OCI-LY1 (cell line): Measurements from ENCODE around the gene PRSS23.

ENCODE experiments used
- CTCF ChIP-seq: fragments of 200-600 bp; sonication (generic), shearing (Covaris generic); IDR thresholded peaks from 2 replicates; pipeline ENCODE4 v1.5.1; 2017; ENCODE audit warnings: mild to moderate bottlenecking, antibody characterized with exemption, low read length, moderate library complexity, mixed read lengths
- EZH2 ChIP-seq: fragments of 200-600 bp; sonication (generic), shearing (Covaris generic); IDR thresholded peaks from 2 replicates; pipeline ENCODE4 v1.8.0; 2017; ENCODE audit warnings: borderline replicate concordance, mixed run types, mild to moderate bottlenecking, antibody characterized with exemption, low read length, moderate library complexity, mixed read lengths

- TF ChIP-seq CTCF (no peak), EZH2 (no peak)
These were observed 6.6 kb downstream of the PRSS23 start for GRCh38 chr11:86806903-86807302.
